PC-3 (cell line): Measurements from ENCODE around the gene DNAJB1. TPM values are rescaled to one million over a fixed set of nuclear protein-coding genes. Genes with fewer than 3 reads are reported as not detected.

Experiments
- ATAC-seq: fragments of 200-7000 bp; cut with Tn5 transposase; 2 replicates; pipeline ENCODE4 v1.9.1; 2020; ENCODE audit warnings: mild to moderate bottlenecking, moderate library complexity
- BruUV-seq: library from RNA; stranded (reverse); fragments of 400-500 nt; replicated peaks from 2 replicates; lab custom pipeline; 2021; lab: Mats Ljungman, UMichigan
- CTCF ChIA-PET: fragments of 300-600 bp; sonication (Branson Sonifier 250); formaldehyde crosslinking; loops from one replicate; lab custom pipeline; 2022; ENCODE audit warnings: antibody characterized with exemption; lab: Charles Lee
- POLR2A ChIA-PET: fragments of 300-600 bp; sonication (Branson Sonifier 250); formaldehyde crosslinking; loops from one replicate; lab custom pipeline; 2022; ENCODE audit warnings: antibody characterized with exemption; ENCODE audit not compliant: unreplicated experiment; lab: Charles Lee
- DNase-seq: peaks from one replicate; pipeline ENCODE4 v3.0.0-alpha.2; 2015
- H2AFZ ChIP-seq: fragments of 300-600 bp; sonication (generic); 2 replicates; pipeline ENCODE4 v1.6.0; 2016; ENCODE audit warnings: antibody characterized with exemption, low read length
- H3F3A ChIP-seq: fragments of 300-600 bp; sonication (generic); one replicate; pipeline ENCODE4 v1.6.0; 2017; ENCODE audit warnings: antibody characterized with exemption, low read length, control low read depth, mild to moderate bottlenecking; ENCODE audit not compliant: unreplicated experiment
- H3K27ac ChIP-seq: fragments of 300-600 bp; sonication (generic); 2 replicates; pipeline ENCODE4 v1.5.1; 2016; ENCODE audit warnings: mild to moderate bottlenecking, low read length
- H3K27me3 ChIP-seq: fragments of 300-600 bp; sonication (generic); 2 replicates; pipeline ENCODE4 v1.6.1; 2016; ENCODE audit warnings: low read length, mixed read lengths
- H3K36me3 ChIP-seq: fragments of 300-600 bp; sonication (generic); 2 replicates; pipeline ENCODE4 v1.6.1; 2016; ENCODE audit warnings: low read depth, mixed run types, low read length, mixed read lengths
- H3K4me1 ChIP-seq: fragments of 300-600 bp; sonication (generic); 2 replicates; pipeline ENCODE4 v1.5.1; 2016; ENCODE audit warnings: low read length; ENCODE audit not compliant: insufficient read depth
- H3K4me2 ChIP-seq: fragments of 300-600 bp; sonication (generic); 2 replicates; pipeline ENCODE4 v1.6.0; 2016; ENCODE audit warnings: low read length
- H3K4me3 ChIP-seq: fragments of 300-600 bp; sonication (generic); 2 replicates; pipeline ENCODE4 v1.5.1; 2016; ENCODE audit warnings: mild to moderate bottlenecking, low read length, mixed read lengths
- H3K79me2 ChIP-seq: fragments of 300-600 bp; sonication (generic); 2 replicates; pipeline ENCODE4 v1.6.1; 2017; ENCODE audit warnings: low read length, mixed read lengths
- H3K9ac ChIP-seq: fragments of 300-600 bp; sonication (generic); 2 replicates; pipeline ENCODE4 v1.6.0; 2016; ENCODE audit warnings: mild to moderate bottlenecking, low read length
- H3K9me2 ChIP-seq: fragments of 300-600 bp; sonication (generic); replicated peaks from 2 replicates; pipeline ENCODE4 v1.6.1; 2016; ENCODE audit warnings: mixed run types, low read length, mixed read lengths
- H3K9me3 ChIP-seq: fragments of 300-600 bp; sonication (generic); 2 replicates; pipeline ENCODE4 v1.6.1; 2016; ENCODE audit warnings: low read length, mixed read lengths
- H4K20me1 ChIP-seq: fragments of 300-600 bp; sonication (generic); 2 replicates; pipeline ENCODE4 v1.6.1; 2016; ENCODE audit warnings: low read length, mixed read lengths
- CTCF ChIP-seq: fragments of 300-600 bp; sonication (generic); conservative IDR thresholded peaks from 2 replicates; pipeline ENCODE4 v1.5.1; 2017; ENCODE audit warnings: antibody characterized with exemption, low read depth, mild to moderate bottlenecking, low read length
- EZH2 ChIP-seq: fragments of 300-600 bp; sonication (generic); IDR thresholded peaks from one replicate; pipeline ENCODE4 v1.6.1; 2017; ENCODE audit warnings: antibody characterized with exemption, mild to moderate bottlenecking, low read length; ENCODE audit not compliant: unreplicated experiment
- EZH2phosphoT487 ChIP-seq: fragments of 300-600 bp; sonication (generic); IDR thresholded peaks from 2 replicates; pipeline ENCODE4 v1.6.1; 2018; ENCODE audit warnings: mild to moderate bottlenecking, antibody characterized with exemption, low read length, borderline replicate concordance
- intact Hi-C: fragments of 100-400 bp; cut with micrococcal nuclease; formaldehyde crosslinking; loops from 2 replicates; pipeline ENCODE4 v1.9.0; 2023
- total RNA-seq: library from RNA; depleted of rRNA; stranded (reverse); fragments of >200 nt; gene quantifications from 2 replicates; pipeline ENCODE4 v1.2.3, GENCODE V29; 2014

DNAJB1 gene
- total RNA-seq, 1 experiment from 2014 or later, result 167 TPM

DNA sequence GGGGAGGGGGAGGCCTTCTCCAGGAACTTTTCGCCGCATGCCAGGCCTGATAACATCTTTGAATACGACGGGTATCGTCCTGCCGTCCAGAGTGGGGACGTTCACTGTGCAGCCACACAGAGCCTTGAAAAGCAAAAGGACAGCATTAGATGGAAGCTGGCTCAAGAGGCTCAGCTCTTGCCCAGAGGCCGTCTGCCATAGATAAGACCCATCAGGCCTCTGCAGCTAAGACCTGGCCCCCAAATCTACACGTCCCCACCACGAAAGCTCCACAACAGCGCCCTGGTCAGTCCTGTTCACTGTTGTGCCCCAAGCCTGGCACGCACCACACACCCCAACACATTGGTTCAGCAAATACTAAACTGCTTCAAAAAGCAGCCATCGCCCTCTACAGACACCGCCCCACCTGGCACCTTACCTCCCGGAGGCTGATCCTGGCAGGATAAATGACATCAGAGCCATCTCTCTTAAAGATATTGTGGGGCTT lies 2.1 kb downstream of the DNAJB1 start:
- no peak overlapping the region for H2AFZ ChIP-seq
- BruUV-seq, result no TSS peak
- peak; percentile 60 for DNase-seq
- H3K4me2 ChIP-seq, result peak overlapping the region; percentile 98
- H3K9me3 ChIP-seq, result no peaks in the 10 kb centered on the region
- no peak; the same call in 1 of the 2 replicates for ATAC-seq
- H3K9me2 ChIP-seq, result no peaks in the 10 kb centered on the region
- H3K4me1 ChIP-seq, result peaks cover 48% of the 10 kb centered on the region
- peak overlapping the region; percentile 92 for H3K9ac ChIP-seq
- H3K4me3 ChIP-seq, result peak overlapping the region; percentile 96
- CTCF ChIA-PET, result no interaction called here
- TF ChIP-seq CTCF (peak; percentile 61), EZH2phosphoT487 (no peak)
- H3K36me3 ChIP-seq, result peaks cover 38% of the 10 kb centered on the region
- POLR2A ChIA-PET, result interaction anchor here (0.6 kb wide), 1 partner anchor 381 kb away, joined by 3 read pairs; no protein-coding TSS in a partner anchor
- no peaks in the 10 kb centered on the region for H3K27me3 ChIP-seq
- peaks cover 46% of the 10 kb centered on the region for H3K79me2 ChIP-seq
- H3K27ac ChIP-seq, result no peak overlapping the region
- H3F3A ChIP-seq, result peaks cover 33% of the 10 kb centered on the region
- intact Hi-C loops, result loop anchor here (1.0 to 2.0 kb wide), 2 partner anchors 10 to 29 kb away; no protein-coding TSS in a partner anchor
- H4K20me1 ChIP-seq, result peaks cover 39% of the 10 kb centered on the region

DNA sequence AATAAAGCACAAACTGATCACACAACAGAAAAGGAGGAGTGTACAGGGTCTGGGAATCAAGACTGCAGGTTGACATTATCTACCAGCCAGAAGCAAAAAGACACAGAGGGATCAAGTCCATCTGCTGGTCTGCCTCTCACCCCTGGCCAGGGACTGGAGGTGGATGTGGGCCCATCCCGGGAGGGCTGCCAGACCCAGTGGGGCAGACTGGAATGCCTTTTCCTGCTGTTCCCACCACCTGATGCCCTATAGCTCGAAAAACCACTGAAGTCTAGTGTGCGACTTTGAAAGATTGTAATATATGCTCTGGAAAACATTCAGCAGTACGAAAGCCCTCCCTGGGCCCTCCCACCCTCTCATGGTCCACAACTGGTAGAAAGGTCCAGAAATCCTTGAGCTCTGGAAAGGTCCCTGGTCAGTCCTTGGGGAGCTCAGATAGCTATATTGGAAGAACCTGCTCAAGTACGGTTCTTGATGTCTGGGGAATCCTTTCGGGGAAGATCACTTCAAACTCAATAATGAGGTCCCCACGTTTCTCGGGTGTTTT lies 2.6 kb downstream of the DNAJB1 start:
- H3F3A ChIP-seq, result peaks cover 31% of the 10 kb centered on the region
- H3K4me1 ChIP-seq, result peaks cover 50% of the 10 kb centered on the region
- peaks cover 46% of the 10 kb centered on the region for H3K79me2 ChIP-seq
- CTCF ChIA-PET, result no interaction called here
- H3K4me2 ChIP-seq, result peak overlapping the region; percentile 98
- no peaks in the 10 kb centered on the region for H3K9me2 ChIP-seq
- no peaks in the 10 kb centered on the region for H3K27me3 ChIP-seq
- peaks cover 39% of the 10 kb centered on the region for H4K20me1 ChIP-seq
- intact Hi-C loops, result loop anchor here (1.0 to 2.0 kb wide), 2 partner anchors 9 to 29 kb away; no protein-coding TSS in a partner anchor
- ATAC-seq (no peak), DNase-seq (no peak)
- no TSS peak for BruUV-seq
- POLR2A ChIA-PET, result no interaction called here
- peak overlapping the region; percentile 92 for H3K9ac ChIP-seq
- no peaks in the 10 kb centered on the region for H3K9me3 ChIP-seq
- no peak for TF ChIP-seq EZH2
- TF ChIP-seq CTCF, result no peak
- TF ChIP-seq EZH2phosphoT487, result no peak
- peaks cover 38% of the 10 kb centered on the region for H3K36me3 ChIP-seq
- no peak overlapping the region for H2AFZ ChIP-seq
- H3K4me3 ChIP-seq, result peak overlapping the region; percentile 96
- no peak overlapping the region for H3K27ac ChIP-seq

DNA sequence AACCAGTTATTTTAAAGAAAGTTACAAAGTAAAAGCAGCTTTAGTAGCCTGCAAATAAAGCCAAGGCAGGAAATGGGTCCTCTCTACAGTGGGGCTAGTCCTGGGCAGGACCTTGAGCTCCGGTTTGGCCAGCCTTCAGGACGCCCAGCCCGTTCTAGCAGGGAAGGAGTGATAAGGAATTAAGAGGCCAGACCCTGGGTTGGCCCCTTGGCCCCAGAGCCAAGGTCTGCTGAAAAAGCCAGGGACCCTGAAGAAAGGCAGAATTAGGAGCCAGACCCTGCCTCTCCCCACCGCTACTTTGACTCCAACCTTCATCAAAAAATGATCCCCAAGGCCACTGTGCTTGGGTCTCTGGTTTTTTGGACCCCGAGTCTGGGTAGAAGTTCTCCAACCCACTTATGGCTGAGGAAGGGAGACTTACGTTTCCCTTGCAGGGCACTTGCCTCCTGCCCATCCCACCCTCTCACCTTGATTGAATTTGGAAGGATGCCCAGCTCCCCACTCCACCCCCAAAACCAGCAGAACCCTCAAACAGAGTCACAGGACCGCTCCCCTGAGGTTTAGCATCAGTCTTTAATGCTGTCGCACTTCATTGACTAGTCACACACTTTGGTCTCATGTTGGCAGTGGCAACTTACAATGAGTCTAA lies 3.9 kb downstream of the DNAJB1 start:
- H3K4me3 ChIP-seq, result no peak overlapping the region; the same call in 1 of the 2 replicates
- H3K4me1 ChIP-seq, result peaks cover 50% of the 10 kb centered on the region
- no peak for ATAC-seq

More for the DNA sequence above, 3.9 kb downstream of the DNAJB1 start:
- Histone ChIP-seq H3K9me3 (no peaks in the 10 kb centered on the region), H3F3A (peaks cover 22% of the 10 kb centered on the region), H3K27ac (no peak overlapping the region), H3K27me3 (no peaks in the 10 kb centered on the region), H2AFZ (no peak overlapping the region), H3K9me2 (no peaks in the 10 kb centered on the region), H4K20me1 (peaks cover 39% of the 10 kb centered on the region), H3K36me3 (peaks cover 38% of the 10 kb centered on the region), H3K9ac (no peak overlapping the region), H3K79me2 (peaks cover 52% of the 10 kb centered on the region), H3K4me2 (peak overlapping the region; percentile 98)
- POLR2A ChIA-PET, result no interaction called here
- CTCF ChIA-PET, result no interaction called here
- intact Hi-C loops, result no loop called here
- DNase-seq, result no peak
- no TSS peak for BruUV-seq
- no peak for TF ChIP-seq EZH2phosphoT487
- TF ChIP-seq EZH2, result no peak
- TF ChIP-seq CTCF, result no peak
